WTC11 (cell line): Measurements from ENCODE around the gene ZCCHC7.

Experiments used
- CREB1 ChIP-seq: sonication (generic); formaldehyde crosslinking; IDR thresholded peaks from 2 replicates; pipeline ENCODE4 v1.8.0; 2023; ENCODE audit warnings: mild to moderate bottlenecking, missing genetic modification reagents
- KAT7 ChIP-seq: sonication (generic); formaldehyde crosslinking; IDR thresholded peaks from 2 replicates; pipeline ENCODE4 v1.8.1; 2023; ENCODE audit warnings: missing genetic modification reagents, mild to moderate bottlenecking, borderline replicate concordance
- NR2C2 ChIP-seq: sonication (generic); formaldehyde crosslinking; IDR thresholded peaks from 2 replicates; pipeline ENCODE4 v1.8.0; 2022; ENCODE audit warnings: mild to moderate bottlenecking, missing genetic modification reagents
- PRRX2 ChIP-seq: fragments of 250-450 bp; sonication (Bioruptor Pico); IDR thresholded peaks from 2 replicates; pipeline ENCODE4 v1.8.0; 2021; ENCODE audit warnings: mild to moderate bottlenecking
- SP1 ChIP-seq: sonication (generic); formaldehyde crosslinking; conservative IDR thresholded peaks from 2 replicates; pipeline ENCODE4 v1.8.1; 2022; ENCODE audit warnings: missing genetic modification reagents
- TEAD4 ChIP-seq: sonication (generic); formaldehyde crosslinking; IDR thresholded peaks from 2 replicates; pipeline ENCODE4 v1.8.0; 2022; ENCODE audit warnings: mild to moderate bottlenecking, missing genetic modification reagents
- TP53 ChIP-seq: sonication (generic); formaldehyde crosslinking; IDR thresholded peaks from 2 replicates; pipeline ENCODE4 v1.8.1; 2023; ENCODE audit warnings: mild to moderate bottlenecking, missing genetic modification reagents
- TF ChIP-seq, protein P1 (sequence below): fragments of 200-600 bp; IDR thresholded peaks from 2 replicates; pipeline ENCODE4 v1.8.0; 2022; ENCODE audit warnings: antibody characterized with exemption
- TF ChIP-seq, protein P2 (sequence below): sonication (generic); formaldehyde crosslinking; conservative IDR thresholded peaks from 2 replicates; pipeline ENCODE4 v1.8.1; 2022; ENCODE audit warnings: mild to moderate bottlenecking, missing genetic modification reagents
- TF ChIP-seq, protein P3 (sequence below): sonication (generic); formaldehyde crosslinking; IDR thresholded peaks from 2 replicates; pipeline ENCODE4 v1.8.1; 2022; ENCODE audit warnings: low read depth, mild to moderate bottlenecking, moderate library complexity, missing genetic modification reagents, borderline replicate concordance
- TF ChIP-seq, protein P4 (sequence below): sonication (generic); formaldehyde crosslinking; IDR thresholded peaks from 2 replicates; pipeline ENCODE4 v1.8.0; 2022; ENCODE audit warnings: mild to moderate bottlenecking, missing genetic modification reagents
- TF ChIP-seq, protein P5 (sequence below): sonication (generic); formaldehyde crosslinking; IDR thresholded peaks from 2 replicates; pipeline ENCODE4 v1.8.1; 2022; ENCODE audit warnings: low read depth, missing genetic modification reagents, borderline replicate concordance

DNA sequence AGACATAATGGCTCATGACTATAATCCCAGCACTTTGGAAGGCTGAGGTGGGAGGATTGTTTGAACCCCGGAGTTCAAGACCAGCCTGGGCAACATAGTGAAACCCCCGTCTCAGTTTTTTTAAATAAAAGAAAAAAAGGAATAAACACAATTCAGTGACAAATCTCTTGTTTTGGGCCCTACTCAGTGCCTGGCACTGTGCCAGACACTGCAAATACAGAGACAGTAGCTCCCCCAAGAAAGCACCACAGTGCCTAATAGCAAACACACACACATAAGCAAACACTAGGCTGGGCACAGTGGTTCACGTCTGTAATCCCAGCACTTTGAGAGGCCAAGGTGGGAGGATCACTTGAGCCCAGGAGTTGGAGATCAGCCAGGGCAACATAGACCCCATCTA is 252.5 kb downstream of the ZCCHC7 start:
- TF ChIP-seq PRRX2 (CRISPR knock-in tag) (no peak), TEAD4 (CRISPR knock-in tag) (no peak), NR2C2 (CRISPR knock-in tag) (no peak), CREB1 (CRISPR knock-in tag) (no peak), SP1 (CRISPR knock-in tag) (no peak), KAT7 (CRISPR knock-in tag) (no peak), TP53 (CRISPR knock-in tag) (no peak)
- TF ChIP-seq, protein P1, sequence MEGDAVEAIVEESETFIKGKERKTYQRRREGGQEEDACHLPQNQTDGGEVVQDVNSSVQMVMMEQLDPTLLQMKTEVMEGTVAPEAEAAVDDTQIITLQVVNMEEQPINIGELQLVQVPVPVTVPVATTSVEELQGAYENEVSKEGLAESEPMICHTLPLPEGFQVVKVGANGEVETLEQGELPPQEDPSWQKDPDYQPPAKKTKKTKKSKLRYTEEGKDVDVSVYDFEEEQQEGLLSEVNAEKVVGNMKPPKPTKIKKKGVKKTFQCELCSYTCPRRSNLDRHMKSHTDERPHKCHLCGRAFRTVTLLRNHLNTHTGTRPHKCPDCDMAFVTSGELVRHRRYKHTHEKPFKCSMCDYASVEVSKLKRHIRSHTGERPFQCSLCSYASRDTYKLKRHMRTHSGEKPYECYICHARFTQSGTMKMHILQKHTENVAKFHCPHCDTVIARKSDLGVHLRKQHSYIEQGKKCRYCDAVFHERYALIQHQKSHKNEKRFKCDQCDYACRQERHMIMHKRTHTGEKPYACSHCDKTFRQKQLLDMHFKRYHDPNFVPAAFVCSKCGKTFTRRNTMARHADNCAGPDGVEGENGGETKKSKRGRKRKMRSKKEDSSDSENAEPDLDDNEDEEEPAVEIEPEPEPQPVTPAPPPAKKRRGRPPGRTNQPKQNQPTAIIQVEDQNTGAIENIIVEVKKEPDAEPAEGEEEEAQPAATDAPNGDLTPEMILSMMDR: no peak
- TF ChIP-seq, protein P2, sequence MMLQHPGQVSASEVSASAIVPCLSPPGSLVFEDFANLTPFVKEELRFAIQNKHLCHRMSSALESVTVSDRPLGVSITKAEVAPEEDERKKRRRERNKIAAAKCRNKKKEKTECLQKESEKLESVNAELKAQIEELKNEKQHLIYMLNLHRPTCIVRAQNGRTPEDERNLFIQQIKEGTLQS: no peak
- TF ChIP-seq, protein P3, sequence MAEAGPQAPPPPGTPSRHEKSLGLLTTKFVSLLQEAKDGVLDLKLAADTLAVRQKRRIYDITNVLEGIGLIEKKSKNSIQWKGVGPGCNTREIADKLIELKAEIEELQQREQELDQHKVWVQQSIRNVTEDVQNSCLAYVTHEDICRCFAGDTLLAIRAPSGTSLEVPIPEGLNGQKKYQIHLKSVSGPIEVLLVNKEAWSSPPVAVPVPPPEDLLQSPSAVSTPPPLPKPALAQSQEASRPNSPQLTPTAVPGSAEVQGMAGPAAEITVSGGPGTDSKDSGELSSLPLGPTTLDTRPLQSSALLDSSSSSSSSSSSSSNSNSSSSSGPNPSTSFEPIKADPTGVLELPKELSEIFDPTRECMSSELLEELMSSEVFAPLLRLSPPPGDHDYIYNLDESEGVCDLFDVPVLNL (CRISPR knock-in tag): no peak
- TF ChIP-seq, protein P4, sequence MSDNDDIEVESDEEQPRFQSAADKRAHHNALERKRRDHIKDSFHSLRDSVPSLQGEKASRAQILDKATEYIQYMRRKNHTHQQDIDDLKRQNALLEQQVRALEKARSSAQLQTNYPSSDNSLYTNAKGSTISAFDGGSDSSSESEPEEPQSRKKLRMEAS: no peak
- TF ChIP-seq, protein P5, sequence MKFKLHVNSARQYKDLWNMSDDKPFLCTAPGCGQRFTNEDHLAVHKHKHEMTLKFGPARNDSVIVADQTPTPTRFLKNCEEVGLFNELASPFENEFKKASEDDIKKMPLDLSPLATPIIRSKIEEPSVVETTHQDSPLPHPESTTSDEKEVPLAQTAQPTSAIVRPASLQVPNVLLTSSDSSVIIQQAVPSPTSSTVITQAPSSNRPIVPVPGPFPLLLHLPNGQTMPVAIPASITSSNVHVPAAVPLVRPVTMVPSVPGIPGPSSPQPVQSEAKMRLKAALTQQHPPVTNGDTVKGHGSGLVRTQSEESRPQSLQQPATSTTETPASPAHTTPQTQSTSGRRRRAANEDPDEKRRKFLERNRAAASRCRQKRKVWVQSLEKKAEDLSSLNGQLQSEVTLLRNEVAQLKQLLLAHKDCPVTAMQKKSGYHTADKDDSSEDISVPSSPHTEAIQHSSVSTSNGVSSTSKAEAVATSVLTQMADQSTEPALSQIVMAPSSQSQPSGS: no peak
